ENCODE measurements around the gene PPIF.

PPIF gene

GRCh38 chr10:79404690-79405131 lies 57.4 kb downstream of the PPIF start:
- DNase-seq: no peak

Data from activated CD4-positive, alpha-beta T cell treated with anti-CD3 and anti-CD28 coated beads, Interleukin-2, amount 50 U/mL, for 16 hours (primary cell).